Esophagus squamous epithelium (tissue), 5 donors: ENCODE measurements around the gene NHLRC2. TPM values are rescaled to one million over a fixed set of nuclear protein-coding genes. Genes with fewer than 3 reads are reported as not detected.
"Not testable (repeated sequence)": the region's sequence is repeated elsewhere in the genome, so short reads cannot be mapped to it uniquely, and the experiment has no call there.

Experiments used
- DNase-seq: peaks from one replicate; lab custom pipeline; 2025; lab: John Stamatoyannopoulos, UW
- H3K27ac ChIP-seq, 4 donors: fragments of 200-600 bp; sonication (generic); one replicate each; pipeline ENCODE4 v1.5.1; 2016 to 2019; ENCODE audit warnings: mild to moderate bottlenecking in 1 of 4
- H3K27me3 ChIP-seq, 4 donors: fragments of 200-600 bp; sonication (generic); 1 replicate in 3 of 4; 2 replicates in 1 of 4; pipeline versions ENCODE4 v1.5.1 to v1.6.0; 2017 to 2021; ENCODE audit warnings: antibody characterized with exemption in 1 of 4
- H3K36me3 ChIP-seq, 3 donors: fragments of 200-600 bp; sonication (generic); one replicate each; pipeline ENCODE4 v1.5.1; 2016 to 2019
- H3K4me1 ChIP-seq, 3 donors: fragments of 200-600 bp; sonication (generic); one replicate each; pipeline ENCODE4 v1.5.1; 2017 to 2019
- H3K4me3 ChIP-seq, 4 donors: fragments of 200-600 bp; sonication (generic); 1 replicate in 3 of 4; 2 replicates in 1 of 4; pipeline ENCODE4 v1.5.1; 2016 to 2019; ENCODE audit warnings: mild to moderate bottlenecking in 2 of 4, moderate library complexity in 1 of 4
- H3K9me3 ChIP-seq, 3 donors: fragments of 200-600 bp; sonication (generic); one replicate each; pipeline ENCODE4 v1.5.1; 2016 to 2019
- POLR2A ChIP-seq, 4 donors: fragments of 450-650 bp; IDR thresholded peaks; one replicate each; pipeline ENCODE4 v1.6.1; 2017; ENCODE audit warnings: antibody characterized with exemption in 4 of 4, mild to moderate bottlenecking in 4 of 4, moderate library complexity in 3 of 4
- WGBS, 2 donors: methylation state at CpG; one replicate each; pipeline ENCODE4 v1.1.5; 2018; 5-methylcytosine and 5-hydroxymethylcytosine counted together
- intact Hi-C: fragments of 100-400 bp; cut with DNase I; formaldehyde crosslinking; loops from one replicate; pipeline ENCODE4 v1.15.0; 2022
- total RNA-seq, 4 donors: library from RNA; depleted of rRNA; stranded (reverse); fragments of >200 nt; gene quantifications; one replicate each; pipeline ENCODE4 v1.1.0, GENCODE V29; 2016
- TF ChIP-seq, protein P1 (sequence below), 6 experiments: fragments of 450-650 bp in 4 of 6; fragments of 200-600 bp in 2 of 6; sonication (generic) in 2 of 6; IDR thresholded peaks; one replicate each; pipeline ENCODE4 v1.5.1; 2016 to 2019; ENCODE audit warnings: antibody characterized with exemption in 6 of 6, mild to moderate bottlenecking in 4 of 6, moderate library complexity in 4 of 6
- donor health status: DM: yes; HTN: yes; CAD: no.

Gene NHLRC2
- total RNA-seq, 4 donors from 2014 or later = 14.1 to 42.0 (median 31.2) TPM

DNA sequence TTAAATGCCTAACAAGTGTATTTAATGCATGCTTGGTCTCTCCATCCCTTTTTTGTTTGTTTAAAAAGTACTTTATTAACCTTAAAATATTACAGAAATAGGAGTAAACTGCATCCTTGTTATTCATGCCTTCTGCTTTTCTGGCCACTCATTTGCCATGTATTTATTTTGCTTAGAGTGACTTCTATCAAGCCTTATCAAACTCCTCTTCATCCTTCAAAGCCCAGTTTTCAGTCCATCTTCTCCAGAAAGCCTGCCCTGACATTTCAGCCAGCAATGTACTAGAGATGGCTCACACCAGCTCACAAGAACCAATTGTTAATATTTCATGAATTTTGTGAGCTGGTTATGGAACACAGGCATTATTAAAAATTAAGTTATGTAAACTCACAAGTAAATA is 82.8 kb downstream of the NHLRC2 start:
- no peak for DNase-seq
- Histone ChIP-seq H3K36me3 (no peaks in the 10 kb centered on the region), H3K9me3 (no peaks in the 10 kb centered on the region), H3K27ac (no peak overlapping the region), H3K4me3 (no peak overlapping the region), H3K27me3 (peaks cover 0 to 8% (median 0%) of the 10 kb centered on the region in 4 donors), H3K4me1 (no peaks in the 10 kb centered on the region)
- intact Hi-C loops = no loop called here
- TF ChIP-seq, protein P1, sequence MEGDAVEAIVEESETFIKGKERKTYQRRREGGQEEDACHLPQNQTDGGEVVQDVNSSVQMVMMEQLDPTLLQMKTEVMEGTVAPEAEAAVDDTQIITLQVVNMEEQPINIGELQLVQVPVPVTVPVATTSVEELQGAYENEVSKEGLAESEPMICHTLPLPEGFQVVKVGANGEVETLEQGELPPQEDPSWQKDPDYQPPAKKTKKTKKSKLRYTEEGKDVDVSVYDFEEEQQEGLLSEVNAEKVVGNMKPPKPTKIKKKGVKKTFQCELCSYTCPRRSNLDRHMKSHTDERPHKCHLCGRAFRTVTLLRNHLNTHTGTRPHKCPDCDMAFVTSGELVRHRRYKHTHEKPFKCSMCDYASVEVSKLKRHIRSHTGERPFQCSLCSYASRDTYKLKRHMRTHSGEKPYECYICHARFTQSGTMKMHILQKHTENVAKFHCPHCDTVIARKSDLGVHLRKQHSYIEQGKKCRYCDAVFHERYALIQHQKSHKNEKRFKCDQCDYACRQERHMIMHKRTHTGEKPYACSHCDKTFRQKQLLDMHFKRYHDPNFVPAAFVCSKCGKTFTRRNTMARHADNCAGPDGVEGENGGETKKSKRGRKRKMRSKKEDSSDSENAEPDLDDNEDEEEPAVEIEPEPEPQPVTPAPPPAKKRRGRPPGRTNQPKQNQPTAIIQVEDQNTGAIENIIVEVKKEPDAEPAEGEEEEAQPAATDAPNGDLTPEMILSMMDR (IDR thresholded peaks at IDR 0.05) = no peak
- TF ChIP-seq POLR2A (IDR thresholded peaks at IDR 0.05) = no peak

- Histone ChIP-seq H3K27me3 (peaks cover 0 to 8% (median 0%) of the 10 kb centered on the region in 4 donors), H3K36me3 (no peaks in the 10 kb centered on the region), H3K4me1 (no peaks in the 10 kb centered on the region), H3K27ac (no peak overlapping the region), H3K9me3 (no peaks in the 10 kb centered on the region), H3K4me3 (no peak overlapping the region)
- intact Hi-C loops = no loop called here
- TF ChIP-seq POLR2A (IDR thresholded peaks at IDR 0.05) = no peak
- TF ChIP-seq, protein P1 (IDR thresholded peaks at IDR 0.05) = no peak
- 74 to 76% methylated on average over 7 of the region's 7 CpGs for WGBS, 2 donors
- DNase-seq = no peak
Measured at GRCh38 chr10:113937756-113938155, 83.3 kb downstream of the NHLRC2 start.

DNA sequence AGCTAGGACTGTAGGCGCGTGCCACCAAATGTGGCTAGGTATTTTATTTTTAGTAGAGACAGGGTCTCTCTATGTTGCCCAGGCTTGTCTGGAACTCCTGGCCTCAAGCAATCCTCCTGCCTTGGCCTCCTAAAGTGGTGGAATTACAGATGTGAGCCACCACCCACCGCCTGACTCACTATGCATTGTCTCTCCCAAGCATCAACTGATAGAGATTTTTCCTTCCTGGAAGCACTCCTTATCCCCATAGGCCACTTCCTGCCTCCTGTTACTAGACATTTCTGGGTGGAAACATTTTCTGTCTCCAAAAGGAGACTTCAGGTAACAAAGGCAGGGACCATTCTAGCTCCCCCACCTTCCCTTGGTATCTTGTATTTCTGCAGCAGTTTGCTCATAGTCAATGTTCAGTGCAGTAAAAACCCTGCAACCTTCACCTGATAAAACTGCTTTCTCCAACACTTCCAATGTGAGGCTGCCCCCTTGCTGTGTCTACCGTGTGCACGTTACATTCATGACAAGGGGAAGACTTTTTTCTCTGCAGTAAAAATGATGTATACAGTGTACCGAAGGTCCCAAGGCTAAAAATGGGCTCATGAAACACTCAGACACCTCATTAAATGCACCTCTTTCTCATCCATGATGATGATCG is 84.9 kb downstream of the NHLRC2 start:
- WGBS, 2 donors = 78 to 87% methylated on average over 7 of the region's 7 CpGs
- Histone ChIP-seq H3K36me3 (no peaks in the 10 kb centered on the region), H3K27ac (no peak overlapping the region), H3K4me3 (no peak overlapping the region), H3K9me3 (no peaks in the 10 kb centered on the region), H3K4me1 (no peaks in the 10 kb centered on the region), H3K27me3 (peaks cover 0 to 8% (median 0%) of the 10 kb centered on the region in 4 donors)
- DNase-seq = no peak
- no peak for TF ChIP-seq POLR2A (IDR thresholded peaks at IDR 0.05)
- TF ChIP-seq, protein P1 (IDR thresholded peaks at IDR 0.05) = no peak
- intact Hi-C loops = no loop called here

DNA sequence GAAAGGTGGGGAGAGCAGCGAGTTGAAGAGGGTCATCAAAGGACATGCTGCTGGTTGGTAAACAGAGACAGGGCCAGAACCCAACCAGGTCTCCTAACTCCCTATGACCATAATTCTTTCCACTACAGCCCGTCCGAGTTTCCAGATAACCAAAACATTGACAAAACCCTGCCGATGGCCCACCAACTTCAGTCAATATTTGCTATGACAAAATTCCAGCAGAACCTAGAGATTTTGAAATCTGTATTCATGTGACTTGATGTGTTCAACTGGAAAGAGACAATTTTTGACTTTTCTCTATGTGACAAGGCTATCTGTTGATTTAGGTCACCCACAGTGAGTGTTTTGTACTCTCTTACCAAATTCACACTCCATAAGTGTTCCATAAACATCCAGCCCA is 86.7 kb downstream of the NHLRC2 start:
- Histone ChIP-seq H3K27me3 (peaks cover 0 to 8% (median 0%) of the 10 kb centered on the region in 4 donors), H3K9me3 (no peaks in the 10 kb centered on the region), H3K4me1 (peaks cover 0 to 6% (median 0%) of the 10 kb centered on the region in 3 donors), H3K27ac (no peak overlapping the region), H3K4me3 (no peak overlapping the region), H3K36me3 (no peaks in the 10 kb centered on the region)
- DNase-seq = no peak
- 92 to 96% methylated on average over 4 of the region's 4 CpGs for WGBS, 2 donors
- no peak for TF ChIP-seq POLR2A (IDR thresholded peaks at IDR 0.05)
- TF ChIP-seq, protein P1 (IDR thresholded peaks at IDR 0.05) = no peak
- intact Hi-C loops = no loop called here

- H3K27ac ChIP-seq, DNase-seq, H3K27me3 ChIP-seq, H3K36me3 ChIP-seq, intact Hi-C loops, H3K4me3 ChIP-seq, H3K9me3 ChIP-seq: not testable (repeated sequence)
- peaks cover 0 to 16% (median 7%) of the 10 kb centered on the region in 3 donors for H3K4me1 ChIP-seq
- WGBS, 2 donors = 62 to 83% methylated on average over 5 to 6 of the region's 7 CpGs
Measured at GRCh38 chr10:113943196-113943595, 88.7 kb downstream of the NHLRC2 start.
